ENCODE data around the gene WDR36.
A peak's percentile ranks its signal among the peaks of the same experiment; 100 is the strongest.

WDR36 gene

GRCh38 chr5:111106320-111106948, 14.3 kb downstream of the WDR36 start:
- no peak for DNase-seq

GRCh38 chr5:111107371-111107770, 15.2 kb downstream of the WDR36 start:
- no peak for DNase-seq

- no peak for DNase-seq
These were observed 19.8 kb downstream of the WDR36 start for GRCh38 chr5:111111956-111112355.

- DNase-seq = no peak
These were observed 21.5 kb downstream of the WDR36 start for GRCh38 chr5:111113678-111114077.

- DNase-seq = no peak
These were observed 23.1 kb downstream of the WDR36 start for GRCh38 chr5:111115229-111115628.

GRCh38 chr5:111116550-111116949, 24.4 kb downstream of the WDR36 start:
- DNase-seq = peak; percentile 5

GRCh38 chr5:111117136-111117535, 25.0 kb downstream of the WDR36 start:
- DNase-seq = no peak

DNA sequence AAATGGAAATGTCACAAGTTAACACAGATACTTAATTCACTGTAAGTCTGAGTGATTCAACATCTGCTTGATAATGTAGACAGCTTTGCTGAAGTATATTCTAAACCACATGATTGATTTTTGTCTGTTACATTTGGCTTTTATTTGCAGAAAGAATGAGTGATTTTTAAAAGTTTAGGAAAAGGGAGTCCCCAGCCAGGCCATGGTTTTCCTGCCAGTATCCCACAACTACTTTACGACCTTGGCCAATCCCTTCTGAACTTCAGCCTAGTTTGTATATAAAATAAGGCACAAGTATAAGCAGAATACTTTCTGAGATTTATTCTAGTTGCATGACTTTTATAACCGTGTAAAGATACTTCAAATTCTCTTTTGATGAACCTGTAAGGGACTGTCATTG, 27.1 kb downstream of the WDR36 start:
- no peak for DNase-seq

DNA sequence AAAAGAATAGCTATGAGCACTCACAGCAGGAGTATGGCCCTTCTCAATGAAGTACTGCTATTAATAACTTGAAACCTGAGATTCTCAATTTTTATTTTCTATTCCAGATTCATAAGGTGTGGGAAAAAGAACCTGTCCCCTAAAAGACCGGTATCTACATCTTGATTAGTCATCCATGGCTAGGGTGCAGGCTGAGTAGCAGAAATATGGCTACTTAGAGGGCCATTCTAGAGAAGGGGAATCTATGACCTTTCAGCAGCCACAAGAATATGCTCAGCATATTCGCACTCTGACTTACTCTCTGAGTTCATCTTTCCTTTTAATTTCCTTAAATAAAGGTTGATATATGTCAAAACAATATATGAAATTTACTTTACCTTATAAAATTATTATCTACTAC, 27.7 kb downstream of the WDR36 start:
- no peak for DNase-seq

- DNase-seq = no peak
These were observed 28.8 kb downstream of the WDR36 start for GRCh38 chr5:111120911-111121310.

GRCh38 chr5:111121926-111122325, 29.8 kb downstream of the WDR36 start:
- DNase-seq = no peak

GRCh38 chr5:111122398-111122797, 30.2 kb downstream of the WDR36 start:
- DNase-seq = no peak

DNA sequence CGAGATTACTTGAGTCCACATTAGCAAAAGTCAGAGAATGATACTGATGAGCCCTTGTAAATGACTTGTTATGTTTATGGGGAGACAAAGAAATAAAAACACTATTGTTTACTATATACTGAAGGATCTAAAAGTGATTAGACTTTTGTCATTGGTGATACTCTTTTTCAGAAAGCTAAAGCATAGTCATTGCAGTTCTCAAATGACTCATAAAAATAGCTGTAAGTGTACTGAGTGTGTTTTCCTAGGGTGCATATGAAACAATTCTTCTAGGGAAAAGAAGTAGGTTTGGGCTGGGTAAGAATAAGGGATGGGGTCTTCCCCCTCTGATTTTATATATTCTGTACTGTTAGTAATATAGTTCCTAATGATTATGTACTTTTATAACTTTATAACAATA, 32.6 kb downstream of the WDR36 start:
- no peak for DNase-seq

DNA sequence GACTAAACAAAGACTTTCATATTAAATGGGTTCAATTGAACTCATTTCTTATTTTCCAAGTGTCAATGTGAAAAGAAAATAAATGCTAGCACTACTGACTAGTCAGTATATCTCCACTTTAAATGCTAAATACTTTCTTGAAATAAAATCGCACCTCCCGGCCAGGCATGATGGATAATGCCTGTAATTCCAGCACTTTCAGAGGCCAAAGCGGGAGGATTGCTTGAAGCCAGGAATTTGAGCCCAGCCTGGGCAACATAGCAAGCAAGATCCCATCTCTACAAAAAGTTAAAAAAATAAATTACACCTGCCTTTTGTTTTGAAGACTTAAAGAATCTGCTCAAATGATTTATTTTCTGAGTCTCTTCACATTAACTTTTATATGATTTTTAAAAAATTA, 34.7 kb downstream of the WDR36 start:
- no peak for DNase-seq

GRCh38 chr5:111127453-111128195, 35.5 kb downstream of the WDR36 start:
- DNase-seq = no peak

DNA sequence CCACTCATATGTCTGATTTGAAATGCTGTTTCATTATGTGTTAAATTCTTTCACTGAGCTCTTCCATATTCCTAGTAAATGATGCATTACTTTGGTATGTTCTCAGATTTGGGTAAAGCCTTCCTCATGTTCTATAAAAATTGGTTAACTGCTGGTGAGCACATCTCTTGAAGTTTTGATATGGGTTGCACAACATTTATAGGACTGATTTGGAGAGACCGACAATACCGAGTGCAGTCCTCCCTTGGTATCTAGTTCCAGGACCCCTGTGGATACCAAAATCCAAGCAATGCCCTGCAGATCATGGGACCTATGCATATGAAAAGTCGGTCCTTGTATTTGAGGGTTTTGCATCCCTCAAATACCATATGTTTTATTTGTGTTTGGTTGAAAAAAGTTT, 37.8 kb downstream of the WDR36 start:
- DNase-seq = no peak

DNA sequence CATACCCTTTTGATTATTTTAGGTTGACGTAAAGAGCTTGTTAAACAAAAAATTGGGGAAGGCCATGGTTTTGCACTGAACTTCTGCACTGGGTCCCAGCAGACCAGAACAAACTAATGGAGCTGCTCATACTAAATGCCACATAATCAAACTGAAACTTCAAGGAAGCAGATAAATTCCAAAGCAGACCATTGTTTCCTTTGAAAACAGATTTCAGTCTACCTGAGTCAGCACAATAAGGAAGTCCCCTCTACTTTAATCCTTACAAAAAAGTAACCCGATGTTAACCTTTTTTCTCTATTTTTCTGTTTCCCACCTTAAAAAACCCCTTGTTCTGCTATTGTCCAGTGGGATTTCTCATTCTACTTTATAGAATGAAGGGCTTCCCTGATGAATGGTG, 39.2 kb downstream of the WDR36 start:
- no peak for DNase-seq

DNA sequence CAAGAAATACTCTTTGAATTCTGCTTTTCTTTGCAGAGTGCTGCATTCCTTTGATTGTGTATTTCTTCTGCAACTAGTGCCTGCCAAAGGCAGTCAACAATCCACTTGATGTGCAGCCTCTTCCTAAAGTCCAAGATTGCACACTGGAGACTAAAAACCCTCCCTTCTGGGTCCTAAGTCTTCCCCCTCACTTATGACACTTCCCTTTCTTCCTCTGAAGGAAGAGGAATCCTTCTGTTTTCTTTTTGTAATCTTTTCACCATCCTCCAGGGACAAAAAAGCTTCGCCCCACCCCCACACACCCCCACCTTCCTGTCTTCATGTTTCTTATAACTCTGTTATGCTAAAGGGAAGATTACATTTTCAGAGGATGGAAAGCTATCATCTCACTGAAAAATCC, 39.9 kb downstream of the WDR36 start:
- DNase-seq = no peak

GRCh38 chr5:111132731-111133435, 40.7 kb downstream of the WDR36 start:
- no peak for DNase-seq

- DNase-seq = no peak
These were observed 41.2 kb downstream of the WDR36 start for GRCh38 chr5:111133436-111133751.

DNA sequence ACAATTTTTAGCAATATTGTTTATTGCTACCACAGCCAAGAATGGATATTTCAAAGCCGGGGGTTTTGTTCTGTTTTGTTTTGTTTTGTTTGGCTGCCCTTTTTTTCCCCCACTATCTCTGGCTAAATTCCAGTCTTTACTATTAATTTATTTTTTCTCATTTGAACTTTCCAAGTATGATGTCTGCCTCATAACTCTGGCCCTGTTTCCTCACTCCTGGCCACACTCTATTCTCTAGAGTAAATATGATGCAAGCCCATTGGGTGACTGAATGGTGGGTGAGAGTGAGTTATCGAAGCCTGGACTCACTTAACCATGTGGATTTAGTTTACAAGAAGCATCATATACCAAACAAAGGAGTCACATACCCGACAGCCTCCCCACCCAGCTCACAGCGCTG, 41.9 kb downstream of the WDR36 start:
- DNase-seq = no peak

- DNase-seq = no peak
These were observed 42.7 kb downstream of the WDR36 start for GRCh38 chr5:111134864-111135263.

- DNase-seq = no peak
These were observed 43.2 kb downstream of the WDR36 start for GRCh38 chr5:111135363-111135762.

- no peak for DNase-seq
These were observed 43.8 kb downstream of the WDR36 start for GRCh38 chr5:111135946-111136345.

Measured in CD4-positive, alpha-beta T cell treated with Interleukin-17A for 1 hour (primary cell).